ENCODE data around the gene RUFY4. TPM values are rescaled to one million over a fixed set of nuclear protein-coding genes. Genes with fewer than 3 reads are reported as not detected.

Gene RUFY4
- total RNA-seq, 1 experiment from 2014 or later: not detected

DNA sequence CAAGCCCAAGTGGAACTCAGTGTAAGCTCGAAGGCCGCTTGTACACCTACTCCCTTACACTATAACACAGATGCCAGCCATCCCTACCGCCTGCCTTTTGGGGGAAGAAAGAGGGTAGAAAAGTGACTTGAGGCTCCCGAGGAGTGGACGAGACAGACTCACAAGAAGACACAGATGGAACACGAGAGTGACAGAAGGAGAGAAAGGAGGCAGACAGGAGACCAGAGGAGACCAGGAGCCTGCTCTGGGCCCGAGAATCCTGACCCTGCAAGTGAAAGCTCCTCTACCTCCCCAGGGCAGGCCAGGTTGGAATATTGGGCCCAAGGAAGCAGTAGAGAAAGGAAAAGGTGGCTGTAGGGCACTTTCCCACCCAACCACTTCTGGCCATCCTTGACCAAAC lies 42.8 kb upstream of the RUFY4 start:
- intact Hi-C loops (cut with micrococcal nuclease; ENCODE audit: unreplicated experiment): no loop called here
- Histone ChIP-seq H3K27me3 (ENCODE audit: control insufficient read depth, insufficient read depth, low read length) (no peaks in the 10 kb centered on the region), H3K36me3 (ENCODE audit: control insufficient read depth, insufficient read depth, low read length) (no peaks in the 10 kb centered on the region), H3K4me3 (ENCODE audit: low read depth in 2 of 2, low read length in 2 of 2) (no peak overlapping the region), H3K9me3 (ENCODE audit: control insufficient read depth, insufficient read depth, low read depth, low read length) (no peaks in the 10 kb centered on the region), H3K27ac (ENCODE audit: low read length) (no peak overlapping the region), H3K4me1 (ENCODE audit: control insufficient read depth, insufficient read depth, low read length) (no peaks in the 10 kb centered on the region)
- CTCF ChIA-PET: no interaction called here
- ATAC-seq (no peak), DNase-seq (ENCODE audit: low read depth, low spot score) (no peak)
- POLR2A ChIA-PET: no interaction called here
- in situ Hi-C loops (cut with HindIII; ENCODE audit: low pct_unique_long_range_greater_than_20kb, low sequenced_read_pairs): no loop called here
- TF ChIP-seq, protein P1, sequence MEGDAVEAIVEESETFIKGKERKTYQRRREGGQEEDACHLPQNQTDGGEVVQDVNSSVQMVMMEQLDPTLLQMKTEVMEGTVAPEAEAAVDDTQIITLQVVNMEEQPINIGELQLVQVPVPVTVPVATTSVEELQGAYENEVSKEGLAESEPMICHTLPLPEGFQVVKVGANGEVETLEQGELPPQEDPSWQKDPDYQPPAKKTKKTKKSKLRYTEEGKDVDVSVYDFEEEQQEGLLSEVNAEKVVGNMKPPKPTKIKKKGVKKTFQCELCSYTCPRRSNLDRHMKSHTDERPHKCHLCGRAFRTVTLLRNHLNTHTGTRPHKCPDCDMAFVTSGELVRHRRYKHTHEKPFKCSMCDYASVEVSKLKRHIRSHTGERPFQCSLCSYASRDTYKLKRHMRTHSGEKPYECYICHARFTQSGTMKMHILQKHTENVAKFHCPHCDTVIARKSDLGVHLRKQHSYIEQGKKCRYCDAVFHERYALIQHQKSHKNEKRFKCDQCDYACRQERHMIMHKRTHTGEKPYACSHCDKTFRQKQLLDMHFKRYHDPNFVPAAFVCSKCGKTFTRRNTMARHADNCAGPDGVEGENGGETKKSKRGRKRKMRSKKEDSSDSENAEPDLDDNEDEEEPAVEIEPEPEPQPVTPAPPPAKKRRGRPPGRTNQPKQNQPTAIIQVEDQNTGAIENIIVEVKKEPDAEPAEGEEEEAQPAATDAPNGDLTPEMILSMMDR (IDR thresholded peaks at IDR 0.05): no peak
- TF ChIP-seq POLR2AphosphoS5 (IDR thresholded peaks at IDR 0.05; ENCODE audit: low read depth, low read length) (no peak), TCF7L2 (IDR thresholded peaks at IDR 0.05; ENCODE audit: low read depth, low read length) (no peak), SIN3A (IDR thresholded peaks at IDR 0.05; ENCODE audit: borderline replicate concordance, insufficient read depth, low read depth, low read length) (no peak)
- TF ChIP-seq, protein P2, sequence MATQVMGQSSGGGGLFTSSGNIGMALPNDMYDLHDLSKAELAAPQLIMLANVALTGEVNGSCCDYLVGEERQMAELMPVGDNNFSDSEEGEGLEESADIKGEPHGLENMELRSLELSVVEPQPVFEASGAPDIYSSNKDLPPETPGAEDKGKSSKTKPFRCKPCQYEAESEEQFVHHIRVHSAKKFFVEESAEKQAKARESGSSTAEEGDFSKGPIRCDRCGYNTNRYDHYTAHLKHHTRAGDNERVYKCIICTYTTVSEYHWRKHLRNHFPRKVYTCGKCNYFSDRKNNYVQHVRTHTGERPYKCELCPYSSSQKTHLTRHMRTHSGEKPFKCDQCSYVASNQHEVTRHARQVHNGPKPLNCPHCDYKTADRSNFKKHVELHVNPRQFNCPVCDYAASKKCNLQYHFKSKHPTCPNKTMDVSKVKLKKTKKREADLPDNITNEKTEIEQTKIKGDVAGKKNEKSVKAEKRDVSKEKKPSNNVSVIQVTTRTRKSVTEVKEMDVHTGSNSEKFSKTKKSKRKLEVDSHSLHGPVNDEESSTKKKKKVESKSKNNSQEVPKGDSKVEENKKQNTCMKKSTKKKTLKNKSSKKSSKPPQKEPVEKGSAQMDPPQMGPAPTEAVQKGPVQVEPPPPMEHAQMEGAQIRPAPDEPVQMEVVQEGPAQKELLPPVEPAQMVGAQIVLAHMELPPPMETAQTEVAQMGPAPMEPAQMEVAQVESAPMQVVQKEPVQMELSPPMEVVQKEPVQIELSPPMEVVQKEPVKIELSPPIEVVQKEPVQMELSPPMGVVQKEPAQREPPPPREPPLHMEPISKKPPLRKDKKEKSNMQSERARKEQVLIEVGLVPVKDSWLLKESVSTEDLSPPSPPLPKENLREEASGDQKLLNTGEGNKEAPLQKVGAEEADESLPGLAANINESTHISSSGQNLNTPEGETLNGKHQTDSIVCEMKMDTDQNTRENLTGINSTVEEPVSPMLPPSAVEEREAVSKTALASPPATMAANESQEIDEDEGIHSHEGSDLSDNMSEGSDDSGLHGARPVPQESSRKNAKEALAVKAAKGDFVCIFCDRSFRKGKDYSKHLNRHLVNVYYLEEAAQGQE (IDR thresholded peaks at IDR 0.05; ENCODE audit: insufficient read depth in 1 of 2, low read depth in 2 of 2, low read length in 1 of 2): no peak
- no TSS peak for BruUV-seq (replicated peaks)

DNA sequence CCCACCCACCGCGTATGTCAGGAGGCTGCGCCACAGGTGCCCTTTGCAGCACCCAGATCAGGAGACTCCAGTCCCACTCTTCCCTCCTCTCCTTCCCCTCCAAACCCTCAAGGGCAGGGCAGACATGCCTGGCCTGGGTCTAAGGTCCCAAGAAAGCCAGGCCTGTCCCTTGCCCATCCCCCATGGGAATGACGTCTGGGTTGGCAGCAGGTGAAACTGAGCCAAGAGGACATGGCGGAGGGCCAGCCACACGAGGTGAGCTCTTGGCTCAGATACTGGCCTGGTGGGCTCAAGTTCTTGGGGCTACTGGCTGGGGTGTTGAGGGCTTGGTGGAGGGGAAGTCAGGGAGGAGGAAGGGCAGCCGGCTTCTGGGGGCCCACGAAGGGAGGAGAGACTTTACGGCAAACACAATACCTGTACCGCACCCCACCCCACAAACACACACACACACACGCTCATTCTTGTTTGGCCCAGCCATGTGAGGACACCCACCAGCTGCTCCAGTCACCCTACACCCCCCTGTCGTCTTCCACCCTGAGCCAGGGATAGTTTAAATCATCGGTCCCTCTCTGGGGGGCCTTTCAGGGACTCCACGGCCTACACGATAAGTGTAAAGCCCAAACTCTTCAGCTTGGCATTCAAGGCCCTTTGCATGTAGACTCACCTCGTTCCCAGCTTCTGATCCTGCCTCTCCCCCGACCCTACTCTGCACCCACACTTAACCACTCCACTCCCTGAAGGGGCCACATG lies 42.2 kb upstream of the RUFY4 start:
- intact Hi-C loops (cut with micrococcal nuclease; ENCODE audit: unreplicated experiment) (no loop called here), in situ Hi-C loops (cut with HindIII; ENCODE audit: low pct_unique_long_range_greater_than_20kb, low sequenced_read_pairs) (no loop called here)
- no peak overlapping the region for H3K27ac ChIP-seq (ENCODE audit: low read length)
- BruUV-seq (replicated peaks): no TSS peak
- DNase-seq (ENCODE audit: low read depth, low spot score) (no peak), ATAC-seq (no peak)
- no peak for TF ChIP-seq POLR2AphosphoS5 (IDR thresholded peaks at IDR 0.05; ENCODE audit: low read depth, low read length)
- TF ChIP-seq SIN3A (IDR thresholded peaks at IDR 0.05; ENCODE audit: borderline replicate concordance, insufficient read depth, low read depth, low read length): no peak
- no peak for TF ChIP-seq TCF7L2 (IDR thresholded peaks at IDR 0.05; ENCODE audit: low read depth, low read length)
- TF ChIP-seq, protein P1 (IDR thresholded peaks at IDR 0.05): no peak
- TF ChIP-seq, protein P2 (IDR thresholded peaks at IDR 0.05; ENCODE audit: insufficient read depth in 1 of 2, low read depth in 2 of 2, low read length in 1 of 2): no peak
- ChIA-PET POLR2A (no interaction called here), CTCF (no interaction called here)
- no peaks in the 10 kb centered on the region for H3K4me1 ChIP-seq (ENCODE audit: control insufficient read depth, insufficient read depth, low read length)
- H3K36me3 ChIP-seq (ENCODE audit: control insufficient read depth, insufficient read depth, low read length): no peaks in the 10 kb centered on the region
- no peaks in the 10 kb centered on the region for H3K27me3 ChIP-seq (ENCODE audit: control insufficient read depth, insufficient read depth, low read length)
- no peak overlapping the region for H3K4me3 ChIP-seq (ENCODE audit: low read depth in 2 of 2, low read length in 2 of 2)
- H3K9me3 ChIP-seq (ENCODE audit: control insufficient read depth, insufficient read depth, low read depth, low read length): no peaks in the 10 kb centered on the region

All from Panc1 (cell line).